HG02884 (cell line): Measurements from ENCODE around the gene UST.

ENCODE experiments used
- ATAC-seq: cut with Tn5 transposase; IDR thresholded peaks from one replicate; pipeline ENCODE4 v1.9.1; 2021; ENCODE audit warnings: mild to moderate bottlenecking, moderate library complexity; ENCODE audit not compliant: unreplicated experiment

The UST gene

DNA sequence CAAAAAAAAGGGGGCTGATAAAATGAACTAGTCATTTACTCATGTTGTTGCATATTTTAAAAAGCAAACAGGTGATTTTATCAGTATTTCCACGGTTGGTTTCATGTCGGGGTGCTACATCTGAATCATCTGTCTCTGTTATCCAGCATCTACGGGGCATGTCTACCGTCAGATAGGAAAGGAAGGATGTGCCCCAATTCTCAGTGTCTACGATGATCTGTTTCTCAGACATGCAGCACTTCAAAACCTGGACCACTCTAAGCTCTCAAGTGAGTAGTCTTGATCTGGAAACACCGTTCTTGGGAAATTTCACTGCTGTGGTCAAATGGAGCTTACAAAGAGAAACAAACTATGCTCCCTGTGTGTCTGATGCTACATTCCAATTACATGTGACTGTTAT lies 330.4 kb downstream of the UST start:
- ATAC-seq = no peak

DNA sequence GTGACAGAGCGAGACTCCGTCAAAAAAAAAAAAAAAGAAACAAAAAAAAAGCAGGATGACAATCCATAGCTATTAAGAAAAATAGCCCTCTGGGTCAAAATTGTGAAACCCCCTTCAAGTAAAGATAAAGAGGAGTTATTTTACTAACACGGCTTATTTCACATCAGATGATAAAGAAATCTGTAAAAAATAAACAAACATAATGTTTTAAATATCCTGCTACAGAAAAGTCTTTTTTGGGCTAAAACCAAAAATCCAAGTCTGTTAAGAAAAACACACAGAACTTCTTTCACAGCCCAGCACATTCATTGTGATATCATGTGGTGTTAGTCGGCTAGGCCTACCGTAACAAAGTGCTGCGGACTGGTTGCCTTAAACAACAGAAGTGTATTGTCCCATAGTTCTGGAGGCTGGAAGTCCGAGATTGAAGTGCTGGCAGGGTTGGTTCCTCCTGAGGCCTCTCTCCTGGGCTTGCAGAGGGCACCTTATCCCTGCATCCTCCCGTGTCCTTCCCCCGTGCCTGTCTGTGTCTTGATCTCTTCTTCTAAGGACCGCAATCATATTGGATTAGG lies 331.5 kb downstream of the UST start:
- no peak for ATAC-seq

DNA sequence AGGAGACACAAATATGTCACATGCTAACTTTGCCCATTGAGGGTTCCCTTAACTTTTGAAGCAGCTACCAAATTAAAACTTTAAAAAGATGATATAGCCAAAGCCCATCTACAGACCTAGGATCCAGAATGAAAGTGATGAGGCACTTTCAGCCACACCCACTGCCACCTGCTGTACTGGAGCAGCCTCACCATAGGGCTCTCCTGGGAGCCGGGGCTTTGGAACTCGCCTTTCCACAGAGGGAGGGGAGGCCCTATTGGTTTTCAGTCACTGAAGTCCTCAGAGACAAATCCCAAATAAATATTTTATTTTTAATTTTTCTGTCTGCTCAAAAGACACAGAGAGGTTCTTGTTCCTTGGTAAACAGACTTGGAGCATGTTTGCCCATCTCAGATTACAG lies 332.6 kb downstream of the UST start:
- ATAC-seq = no peak

DNA sequence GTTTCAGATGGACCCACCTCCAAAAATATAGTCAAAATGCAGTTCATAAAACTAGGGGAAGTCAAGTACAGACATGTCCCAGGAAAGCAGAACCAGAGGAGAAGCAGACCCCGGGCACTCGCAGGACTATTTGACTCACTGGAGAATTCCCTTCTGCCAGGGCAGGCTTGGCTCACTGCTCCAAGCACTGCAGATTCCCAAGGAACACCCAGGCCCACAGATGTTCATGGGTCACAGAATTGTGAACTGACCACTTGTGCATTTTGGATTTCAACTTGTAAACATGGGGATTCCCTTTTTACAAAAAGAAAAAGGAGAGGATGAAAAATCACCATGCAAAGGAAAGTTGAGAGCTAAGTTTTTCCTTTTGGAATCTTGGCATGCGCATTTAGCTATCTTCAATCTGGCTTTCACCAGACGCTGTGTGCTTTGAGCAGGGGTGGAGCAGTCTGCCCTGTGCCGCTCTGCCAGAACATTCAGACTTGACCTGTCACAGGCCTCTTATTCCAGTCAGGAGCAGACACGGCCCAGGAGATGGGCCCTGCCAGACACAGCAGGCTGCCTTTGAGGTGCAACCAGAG lies 333.2 kb downstream of the UST start:
- ATAC-seq = no peak

DNA sequence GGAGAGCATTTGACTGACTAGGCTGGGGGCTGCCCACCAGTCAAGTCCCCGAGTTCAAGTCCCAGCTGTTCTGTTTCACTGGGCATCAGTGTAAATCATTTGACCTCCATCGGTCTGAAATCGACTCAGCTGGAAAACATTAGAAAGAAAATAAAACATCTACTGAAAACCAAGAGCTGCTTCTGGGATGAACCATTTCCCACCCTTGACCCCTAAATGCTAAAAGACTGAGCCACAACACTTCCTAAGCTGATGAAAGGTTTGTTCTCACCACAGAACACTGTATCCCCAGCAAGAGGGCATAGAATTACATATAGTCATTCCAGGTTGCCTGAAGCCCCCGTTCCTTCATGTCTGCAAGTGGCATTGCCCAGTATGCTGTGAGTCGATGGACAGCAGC lies 333.7 kb downstream of the UST start:
- no peak for ATAC-seq

DNA sequence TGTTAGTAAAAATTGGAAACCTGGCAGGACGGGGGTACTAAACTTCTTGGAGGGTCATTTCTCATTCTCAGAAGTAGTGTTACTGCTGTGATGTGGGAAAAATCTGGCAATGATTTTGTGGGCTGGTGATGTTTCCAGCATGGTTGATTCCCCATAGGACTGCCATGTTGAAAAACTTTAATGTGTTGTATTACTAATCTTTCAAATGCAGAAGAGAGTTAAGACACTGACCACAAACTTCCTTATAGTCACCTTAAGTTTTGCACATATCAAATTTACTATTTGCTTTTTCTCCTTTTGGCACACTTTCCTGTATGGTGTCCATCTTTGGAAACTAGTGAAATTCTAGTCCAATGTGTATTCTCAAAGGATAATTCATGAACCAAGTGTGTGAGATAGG lies 334.5 kb downstream of the UST start:
- no peak for ATAC-seq

DNA sequence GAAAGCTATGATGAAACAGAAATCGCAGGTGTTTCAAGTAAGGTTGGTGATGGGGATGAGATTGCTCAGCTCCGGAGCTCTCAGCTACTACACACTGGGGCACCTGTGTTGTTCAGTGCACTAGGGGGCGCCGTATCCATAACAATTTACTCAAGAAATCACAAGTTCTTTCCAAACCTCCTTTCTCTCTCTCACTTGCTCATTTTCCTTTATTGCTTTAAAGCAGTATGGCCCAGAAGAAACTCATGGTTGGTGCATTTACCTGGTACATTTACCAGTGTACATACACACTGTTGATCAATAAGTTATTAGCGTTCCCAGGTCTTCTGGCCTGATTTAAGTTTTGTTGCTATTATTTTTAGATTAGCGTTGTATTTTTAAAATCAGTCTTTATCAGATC lies 335.5 kb downstream of the UST start:
- no peak for ATAC-seq

DNA sequence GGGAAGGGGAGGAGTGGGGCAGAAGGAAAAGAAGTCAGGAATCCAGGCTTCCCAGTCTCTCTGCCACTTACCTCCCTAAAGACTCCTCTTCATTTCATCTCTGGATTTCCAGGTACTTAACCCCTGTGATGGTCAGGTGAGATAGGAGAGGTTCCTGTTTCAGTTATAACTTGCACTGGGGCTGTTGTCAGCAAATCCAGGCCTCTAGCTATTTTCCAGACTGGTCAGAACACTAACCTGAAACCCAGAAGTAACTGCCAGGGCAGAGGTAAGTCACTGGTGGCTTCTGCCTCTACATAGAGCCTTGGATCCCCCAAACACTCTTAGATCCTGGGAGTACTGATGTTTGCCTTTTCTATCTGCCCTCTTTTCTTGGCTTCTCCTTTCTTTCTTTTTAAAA lies 337.2 kb downstream of the UST start:
- ATAC-seq = no peak

DNA sequence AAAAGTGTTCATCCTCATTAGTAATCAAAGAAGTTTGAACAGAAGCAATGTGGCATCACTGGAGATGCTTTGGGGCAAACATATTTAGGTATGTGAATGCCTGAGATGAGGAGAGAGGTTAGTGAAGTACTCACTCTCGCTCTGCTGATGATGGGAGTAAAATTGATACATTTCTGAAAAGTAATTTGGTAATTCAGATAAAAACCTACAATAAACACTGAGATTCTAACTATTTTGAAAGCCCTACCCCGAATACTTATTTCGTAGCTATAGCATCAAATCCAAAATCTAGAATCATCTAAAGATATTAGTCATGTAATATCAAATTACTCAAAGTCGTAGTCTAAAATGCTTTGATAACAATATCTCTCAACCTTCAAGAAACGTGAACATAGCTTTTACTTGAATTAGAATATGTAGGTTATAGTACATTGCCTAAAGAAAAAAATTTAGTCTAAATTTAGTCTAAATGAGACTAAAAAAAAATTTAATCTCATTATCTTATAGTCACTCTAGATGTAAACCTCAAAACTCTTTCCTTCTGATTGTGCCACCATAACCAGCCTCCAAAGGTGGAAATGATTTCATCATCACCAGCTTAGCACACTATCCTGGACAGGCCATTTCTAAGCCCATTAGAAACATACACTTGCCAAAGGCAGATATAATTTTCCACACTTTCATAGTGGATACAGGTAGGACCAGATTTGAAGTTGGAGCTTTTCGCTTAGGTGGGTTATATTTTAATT lies 338.2 kb downstream of the UST start:
- ATAC-seq = no peak

DNA sequence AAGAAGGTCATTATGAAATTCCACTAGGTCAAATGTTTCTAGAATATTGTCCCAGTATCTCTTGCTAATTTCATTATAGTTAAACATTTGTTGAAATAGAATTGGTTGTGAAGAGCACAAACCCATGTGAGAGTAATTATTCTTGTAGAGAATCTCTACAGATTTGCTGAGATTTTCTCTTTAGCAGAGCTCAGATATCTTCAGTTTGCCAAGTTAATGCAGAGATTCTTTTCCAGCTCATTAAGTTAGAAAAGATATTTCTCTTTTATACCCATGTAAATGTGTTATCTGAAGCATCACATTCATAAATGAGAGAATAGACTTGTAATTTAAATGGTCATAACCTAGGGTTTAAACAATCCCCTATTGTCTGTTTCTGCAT lies 338.7 kb downstream of the UST start:
- no peak for ATAC-seq

DNA sequence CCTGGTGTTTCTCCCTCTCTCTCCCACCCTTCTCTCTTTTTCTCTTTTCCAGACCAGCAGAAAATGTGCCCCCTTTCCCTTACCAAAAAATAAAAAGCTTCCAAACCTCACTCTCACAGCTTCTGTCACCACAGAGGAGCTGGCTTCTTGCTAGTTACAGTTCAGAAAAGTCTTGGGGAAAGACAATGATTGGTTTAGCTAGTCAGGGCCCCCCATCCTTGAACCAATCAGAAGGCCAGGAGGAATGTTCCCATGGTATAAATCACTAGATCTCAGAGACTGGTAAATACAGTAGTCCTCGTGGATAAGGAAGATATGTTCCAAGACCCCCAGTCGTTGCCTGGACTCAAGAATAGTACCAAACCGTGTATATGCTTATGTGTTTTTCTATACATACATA lies 339.5 kb downstream of the UST start:
- no peak for ATAC-seq

DNA sequence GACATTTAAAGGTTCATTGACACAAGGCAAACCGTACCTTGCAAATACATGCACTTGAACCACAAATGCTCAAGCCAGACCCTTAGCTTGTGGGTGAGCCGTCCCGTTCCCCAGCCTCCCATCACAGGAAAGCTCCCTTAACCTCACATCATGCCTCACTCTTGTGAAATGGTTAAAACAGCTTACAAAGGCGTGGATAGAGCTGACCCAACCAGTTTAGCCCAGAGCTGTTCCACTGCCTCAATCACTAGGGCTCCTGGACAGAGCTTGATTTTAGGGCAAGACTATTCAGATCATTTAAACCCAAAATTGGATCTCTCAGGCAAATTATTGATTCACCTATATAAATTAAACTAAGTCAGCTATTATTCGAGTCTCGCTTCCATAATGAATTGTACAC lies 341.1 kb downstream of the UST start:
- no peak for ATAC-seq

DNA sequence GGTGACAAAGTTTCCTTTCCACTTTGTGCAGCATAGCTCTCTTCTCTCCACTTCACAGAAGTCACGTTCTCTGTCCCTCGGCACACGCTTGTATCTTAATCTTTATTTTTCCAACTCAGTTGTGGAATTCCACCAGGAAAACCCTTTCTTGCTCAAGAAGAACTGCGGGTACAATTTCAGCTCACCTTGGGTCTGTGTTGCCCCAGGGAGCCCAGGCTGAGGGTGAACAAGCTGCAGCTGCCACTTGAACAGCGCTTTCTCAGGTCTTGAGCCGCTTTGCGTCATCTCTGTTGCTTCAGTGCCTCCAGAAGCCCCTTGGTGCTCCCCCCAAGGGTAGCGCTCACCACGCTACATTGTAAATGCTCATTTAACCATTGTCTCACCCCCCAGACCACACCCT lies 341.5 kb downstream of the UST start:
- no peak for ATAC-seq

DNA sequence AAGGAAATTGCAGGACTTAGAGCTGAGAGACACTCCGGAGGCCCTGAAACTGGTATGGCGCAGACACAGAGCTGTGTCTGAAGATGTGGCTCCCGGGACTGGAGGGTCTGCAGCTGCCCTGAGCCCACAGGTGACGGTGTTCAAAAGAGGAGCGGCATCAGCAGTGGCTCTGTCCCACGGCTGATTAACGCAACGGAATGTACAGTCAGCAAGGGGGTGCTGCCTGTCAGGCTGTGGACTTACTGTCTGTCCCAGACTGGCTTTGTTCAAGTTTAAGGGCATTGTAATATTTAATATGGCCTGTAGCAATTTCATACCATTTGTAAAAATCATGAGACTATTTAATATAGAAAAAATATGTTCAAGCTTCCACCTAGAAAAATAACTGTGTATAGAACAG lies 342.7 kb downstream of the UST start:
- ATAC-seq = no peak

DNA sequence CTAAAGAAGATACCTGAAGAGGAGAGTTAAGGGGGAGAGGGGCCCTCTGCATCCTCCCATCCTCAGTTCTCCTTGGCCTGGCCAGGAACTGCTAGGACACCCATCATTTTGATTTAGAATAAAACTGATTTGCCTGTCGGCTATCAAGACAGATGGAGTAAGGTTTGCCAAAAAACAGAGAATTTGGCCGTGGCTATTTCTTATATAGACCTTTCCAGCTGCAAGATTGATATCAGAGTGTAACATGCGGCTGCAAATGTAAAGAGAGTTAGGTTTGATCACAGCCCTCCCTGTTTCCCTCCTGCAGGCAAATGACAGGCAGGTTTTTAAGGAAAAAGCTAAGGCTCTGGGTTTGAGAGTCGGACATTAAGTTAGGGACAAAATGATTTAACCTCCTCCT lies 344.1 kb downstream of the UST start:
- no peak for ATAC-seq

DNA sequence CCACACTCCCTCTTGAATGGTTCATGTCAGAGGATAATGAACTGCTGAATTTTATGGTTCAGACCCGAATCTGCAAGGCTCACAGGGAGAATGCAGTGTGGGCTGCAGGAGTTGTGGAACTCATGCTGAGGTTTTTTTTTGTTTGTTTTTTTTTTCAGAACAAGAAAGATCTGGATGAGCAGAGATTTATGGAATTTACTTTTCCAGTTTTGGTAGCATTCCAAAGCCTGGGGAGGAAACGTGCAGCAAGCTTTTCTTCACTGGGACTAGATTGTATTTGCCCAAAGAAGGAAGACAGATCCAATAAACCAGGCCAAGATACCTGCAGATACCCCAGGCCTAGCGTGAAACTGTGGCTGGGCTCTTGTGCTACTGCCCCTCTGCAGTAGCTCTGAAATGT lies 346.8 kb downstream of the UST start:
- no peak for ATAC-seq

DNA sequence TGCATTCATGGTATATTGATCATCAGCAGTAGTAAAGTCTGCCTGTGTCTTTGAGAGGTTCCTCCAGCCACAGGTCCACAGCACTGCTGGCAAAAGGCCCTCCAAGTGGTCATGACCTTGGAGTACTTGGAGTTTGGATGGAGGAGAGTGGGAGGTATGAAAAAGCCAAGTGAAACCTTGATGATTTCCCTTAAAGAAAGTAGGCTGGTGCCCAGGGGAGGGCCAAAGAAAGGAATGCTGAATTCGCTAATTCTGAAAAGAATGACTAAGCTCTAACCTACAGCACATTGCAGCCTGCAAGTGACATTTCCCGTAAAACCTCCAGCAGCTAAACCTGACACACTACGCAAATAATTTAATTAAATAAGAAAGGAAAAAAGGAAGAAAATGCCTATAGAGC lies 347.3 kb downstream of the UST start:
- ATAC-seq = no peak

DNA sequence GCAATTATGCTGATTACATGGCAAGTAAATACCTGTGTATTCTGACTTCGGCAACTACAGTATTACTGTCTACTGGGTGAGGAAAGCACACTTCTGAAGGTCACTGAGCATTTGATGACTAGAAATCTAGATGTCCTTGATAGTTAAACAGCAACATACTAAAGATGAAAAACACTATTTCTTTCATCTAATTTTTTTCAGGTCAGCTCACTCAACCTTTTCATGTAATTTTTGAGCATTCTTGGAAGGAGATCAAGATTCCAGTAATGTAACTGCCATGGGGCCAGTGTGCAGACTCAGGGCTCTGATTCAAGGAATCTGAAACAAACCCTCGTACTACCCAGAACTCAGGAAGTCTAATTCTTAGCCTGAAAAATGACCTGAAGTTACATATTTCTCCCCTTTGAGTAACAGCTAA lies 348.1 kb downstream of the UST start:
- ATAC-seq = no peak

DNA sequence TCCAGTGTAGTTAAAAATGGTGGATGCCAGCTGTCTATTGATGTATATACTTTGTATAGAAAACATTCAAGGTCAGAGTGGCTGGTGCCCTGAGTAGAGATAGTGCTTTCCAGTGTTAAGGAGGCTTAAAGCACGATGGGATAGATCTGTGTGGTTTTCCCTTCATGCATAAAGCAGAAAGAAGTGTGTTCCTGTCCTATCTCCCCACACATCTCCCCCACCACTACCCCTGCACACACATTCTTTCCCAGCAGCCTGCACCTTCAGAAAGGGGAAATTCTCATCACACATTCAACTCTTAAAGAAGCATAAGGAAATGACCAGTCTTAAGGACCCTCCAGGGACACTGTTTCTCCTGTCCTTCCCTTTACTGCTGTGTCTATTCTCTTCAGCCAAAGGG lies 349.0 kb downstream of the UST start:
- no peak for ATAC-seq

DNA sequence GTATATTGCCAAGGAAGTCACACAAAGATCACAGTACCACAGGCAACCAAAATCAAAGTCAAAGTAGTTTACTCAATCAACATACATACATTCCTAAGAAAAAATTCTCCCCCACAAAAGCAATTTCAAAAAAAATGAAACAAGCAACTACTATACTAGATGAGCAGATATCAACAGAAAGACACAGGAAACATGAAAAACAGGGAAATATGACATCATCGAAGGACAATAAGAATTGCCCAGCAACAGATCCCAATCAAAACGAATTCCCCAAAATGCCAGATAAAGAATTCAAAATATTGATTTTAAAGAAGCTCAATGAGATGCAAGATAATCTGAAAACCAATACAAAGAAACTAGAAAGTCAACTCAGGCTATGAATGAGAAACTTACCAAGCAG lies 351.0 kb downstream of the UST start:
- ATAC-seq = no peak

DNA sequence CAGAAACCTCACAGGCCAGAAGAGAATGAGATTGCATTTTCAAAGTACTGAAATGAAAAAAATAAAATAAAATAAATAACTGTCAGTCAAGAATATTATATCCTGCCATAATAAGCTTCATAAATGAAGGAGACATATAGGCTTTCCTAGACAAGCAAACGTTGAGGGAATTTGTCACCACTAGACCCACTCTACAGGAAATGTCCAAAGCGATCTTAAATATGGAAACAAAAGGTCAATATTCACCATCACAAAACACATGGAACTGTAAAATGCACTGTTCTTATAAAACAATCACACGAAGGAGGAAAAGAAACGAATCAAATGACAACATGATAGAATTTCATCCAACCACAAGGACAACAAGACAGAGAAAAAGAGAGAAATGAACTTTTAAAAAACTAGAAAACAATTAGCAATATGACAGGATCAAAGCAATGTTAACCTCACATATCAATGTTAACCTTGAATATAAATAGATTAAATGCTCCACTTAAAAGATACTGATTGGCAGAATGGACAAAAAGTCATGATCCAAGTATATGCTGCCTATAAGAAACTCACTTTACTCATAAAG lies 352.0 kb downstream of the UST start:
- no peak for ATAC-seq

DNA sequence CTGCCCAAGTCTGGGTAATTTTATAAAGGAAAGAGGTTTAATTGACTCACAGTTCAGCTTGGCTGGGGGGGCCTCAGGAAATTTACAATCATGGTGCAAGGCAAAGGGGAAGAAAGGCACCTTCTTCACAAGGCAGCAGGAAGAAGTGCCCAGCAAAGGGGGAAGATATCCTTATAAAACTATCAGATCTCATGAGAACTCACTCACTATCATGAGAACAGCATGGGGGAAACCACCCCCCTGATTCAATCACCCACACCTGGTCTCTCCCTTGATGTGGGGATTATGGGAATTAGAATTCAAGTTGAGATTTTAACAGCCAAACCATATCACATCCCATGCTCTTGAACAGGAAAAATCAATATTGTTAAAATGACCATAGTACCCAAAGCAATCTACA lies 355.5 kb downstream of the UST start:
- ATAC-seq = no peak
